HepG2 (cell line): ENCODE data around the gene DELE1. TPM values are rescaled to one million over a fixed set of nuclear protein-coding genes. Genes with fewer than 3 reads are reported as not detected.

ENCODE experiments used
- CCDC6 ChIP-seq: sonication (generic); formaldehyde crosslinking; IDR thresholded peaks from 2 replicates; pipeline ENCODE4 v1.8.1; 2022; ENCODE audit warnings: mild to moderate bottlenecking, missing genetic modification reagents, moderate library complexity
- CHCHD3 ChIP-seq: sonication (generic); formaldehyde crosslinking; IDR thresholded peaks from 2 replicates; pipeline ENCODE4 v1.8.0; 2022; ENCODE audit warnings: mild to moderate bottlenecking, missing genetic modification reagents, moderate library complexity
- E2F5 ChIP-seq: sonication (generic); formaldehyde crosslinking; conservative IDR thresholded peaks from 2 replicates; pipeline ENCODE4 v1.4.0; 2020; ENCODE audit warnings: missing genetic modification reagents
- ELF3 ChIP-seq: IDR thresholded peaks from 2 replicates; pipeline ENCODE4 v1.6.1; 2016; ENCODE audit warnings: missing genetic modification reagents, missing compliant biosample characterization
- FOXK1 ChIP-seq: sonication (generic); formaldehyde crosslinking; IDR thresholded peaks from 2 replicates; pipeline ENCODE4 v1.4.0; 2020; ENCODE audit warnings: low read depth, missing genetic modification reagents, borderline replicate concordance
- HHEX ChIP-seq: IDR thresholded peaks from 2 replicates; pipeline ENCODE4 v1.6.1; 2016; ENCODE audit warnings: control low read depth
- MBNL3 ChIP-seq: fragments of 250-450 bp; sonication (Bioruptor Pico); conservative IDR thresholded peaks from 2 replicates; pipeline ENCODE4 v1.8.0; 2022; ENCODE audit warnings: mild to moderate bottlenecking, inconsistent platforms
- MXI1 ChIP-seq: IDR thresholded peaks from 3 replicates; pipeline ENCODE4 v1.6.1; 2012; ENCODE audit warnings: low read depth, low read length, inconsistent platforms, borderline replicate concordance
- PATZ1 ChIP-seq: sonication (generic); formaldehyde crosslinking; IDR thresholded peaks from 2 replicates; pipeline ENCODE4 v1.4.0; 2020; ENCODE audit warnings: missing genetic modification reagents
- RFXAP ChIP-seq: sonication (generic); formaldehyde crosslinking; IDR thresholded peaks from 2 replicates; pipeline ENCODE4 v1.4.0; 2020; ENCODE audit warnings: missing genetic modification reagents, borderline replicate concordance
- TAF1 ChIP-seq: sonication (generic); formaldehyde crosslinking; IDR thresholded peaks from 2 replicates; pipeline ENCODE4 v1.4.0; 2020; ENCODE audit warnings: missing genetic modification reagents
- TBX3 ChIP-seq: fragments of 450-650 bp; IDR thresholded peaks from 2 replicates; pipeline ENCODE4 v1.6.1; 2017; ENCODE audit warnings: antibody characterized with exemption, mild to moderate bottlenecking, inconsistent platforms, borderline replicate concordance
- ZMYM4 ChIP-seq: sonication (generic); formaldehyde crosslinking; IDR thresholded peaks from 2 replicates; pipeline ENCODE4 v1.8.1; 2023; ENCODE audit warnings: mild to moderate bottlenecking, missing genetic modification reagents
- ZNF329 ChIP-seq: sonication (generic); formaldehyde crosslinking; IDR thresholded peaks from 2 replicates; pipeline ENCODE4 v1.9.0; 2021; ENCODE audit warnings: low read depth, mild to moderate bottlenecking, missing genetic modification reagents
- ZNF44 ChIP-seq: sonication (generic); formaldehyde crosslinking; IDR thresholded peaks from 2 replicates; pipeline ENCODE4 v1.5.1; 2020; ENCODE audit warnings: mild to moderate bottlenecking, missing genetic modification reagents
- ZNF468 ChIP-seq: sonication (generic); formaldehyde crosslinking; IDR thresholded peaks from 2 replicates; pipeline ENCODE4 v1.8.0; 2022; ENCODE audit warnings: mild to moderate bottlenecking, moderate library complexity, missing genetic modification reagents
- ZNF547 ChIP-seq: sonication (generic); formaldehyde crosslinking; IDR thresholded peaks from 2 replicates; pipeline ENCODE4 v1.5.1; 2020; ENCODE audit warnings: mild to moderate bottlenecking, missing genetic modification reagents
- ZNF644 ChIP-seq: IDR thresholded peaks from 2 replicates; pipeline ENCODE4 v1.6.1; 2016; ENCODE audit warnings: low read depth
- ZNF704 ChIP-seq: sonication (generic); formaldehyde crosslinking; IDR thresholded peaks from 2 replicates; pipeline ENCODE4 v1.8.1; 2023; ENCODE audit warnings: mild to moderate bottlenecking, inconsistent platforms, moderate library complexity, missing genetic modification reagents, borderline replicate concordance
- ZNF772 ChIP-seq: sonication (generic); formaldehyde crosslinking; IDR thresholded peaks from 2 replicates; pipeline ENCODE4 v1.5.0; 2020; ENCODE audit warnings: mild to moderate bottlenecking, missing genetic modification reagents
- ZSCAN25 ChIP-seq: sonication (generic); formaldehyde crosslinking; IDR thresholded peaks from 2 replicates; pipeline ENCODE4 v1.8.0; 2022; ENCODE audit warnings: mild to moderate bottlenecking, missing genetic modification reagents
- polyA plus RNA-seq, 8 experiments: library from polyadenylated mRNA; depleted of rRNA in 3 of 8; stranded (reverse) in 7 of 8; unstranded in 1 of 8; fragments of >200 nt; fragmentation: Illumina TruSeq in 4 of 8; extraction: Trizol in 4 of 8; gene quantifications; 2 replicates each; pipeline versions ENCODE4 v1.2.1 to v1.2.3, GENCODE V29; 2011 to 2016; ENCODE audit warnings: low read depth in 4 of 8, missing spikeins in 1 of 8, mixed read lengths in 1 of 8; ENCODE audit not compliant: insufficient read depth in 1 of 8
- total RNA-seq, 5 experiments: library from RNA; depleted of rRNA; stranded (reverse); fragments of >200 nt; fragmentation: Illumina TruSeq; extraction: Trizol; gene quantifications; 2 replicates each; pipeline ENCODE4 v1.2.3, GENCODE V29; 2016; ENCODE audit warnings: low read depth in 1 of 5

The DELE1 gene
- total and polyA plus RNA-seq, 2 of the 13 experiments (the other 11 are each of a cell fraction or from before 2014, with no cell fraction given) = 57.5 to 90.3 TPM

GRCh38 chr5:141923448-141924313, at the start of gene DELE1 (continued):
- TF ChIP-seq PATZ1 (no peak), ZSCAN25 (CRISPR knock-in tag) (peak; percentile 43; the same call in 1 of the 2 replicates), ELF3 (CRISPR knock-in tag) (peak; percentile 74), E2F5 (CRISPR knock-in tag) (no peak), ZNF468 (CRISPR knock-in tag) (no peak), TAF1 (CRISPR knock-in tag) (peak; percentile 84), HHEX (CRISPR knock-in tag) (no peak), FOXK1 (CRISPR knock-in tag) (peak; percentile 20; the same call in 1 of the 2 replicates), MXI1 (peak; percentile 44; the same call in 1 of the 3 replicates), RFXAP (peak; percentile 34; the same call in 1 of the 2 replicates), ZNF329 (CRISPR knock-in tag) (peak; percentile 79; the same call in 1 of the 2 replicates), MBNL3 (CRISPR knock-in tag) (no peak), ZNF704 (no peak; the same call in 1 of the 2 replicates), ZNF772 (no peak; the same call in 1 of the 2 replicates), TBX3 (no peak), CCDC6 (CRISPR knock-in tag) (peak; percentile 86; the same call in 1 of the 2 replicates), ZMYM4 (CRISPR knock-in tag) (peak; percentile 79), ZNF644 (CRISPR knock-in tag) (no peak), ZNF44 (CRISPR knock-in tag) (no peak), CHCHD3 (no peak), ZNF547 (no peak; the same call in none of the 2 replicates)
